Chondrocyte (in vitro differentiated cells): ENCODE measurements around the gene RUNX1. TPM values are rescaled to one million over a fixed set of nuclear protein-coding genes. Genes with fewer than 3 reads are reported as not detected.

ENCODE experiments used
- DNase-seq: peaks from one replicate; pipeline ENCODE4 v3.0.0; 2021; ENCODE audit warnings: mixed read lengths, low spot score
- H3K27ac Mint-ChIP-seq: one replicate; pipeline ENCODE4 v1.8.0; 2021; ENCODE audit warnings: mild to moderate bottlenecking, moderate library complexity, mixed read lengths; ENCODE audit not compliant: unreplicated experiment
- H3K27me3 Mint-ChIP-seq: 2 replicates; pipeline ENCODE4 v1.8.0; 2021; ENCODE audit warnings: low read depth, mixed read lengths
- H3K36me3 Mint-ChIP-seq: 2 replicates; pipeline ENCODE4 v1.8.0; 2021; ENCODE audit warnings: low read depth, mixed read lengths
- H3K4me1 Mint-ChIP-seq: 2 replicates; pipeline ENCODE4 v1.8.0; 2021; ENCODE audit warnings: low read depth, mild to moderate bottlenecking, mixed read lengths
- H3K4me3 Mint-ChIP-seq: one replicate; pipeline ENCODE4 v1.8.0; 2021; ENCODE audit warnings: mild to moderate bottlenecking, moderate library complexity, mixed read lengths; ENCODE audit not compliant: unreplicated experiment
- H3K9me3 Mint-ChIP-seq: 2 replicates; pipeline ENCODE4 v1.8.0; 2021; ENCODE audit warnings: low read depth, mixed read lengths
- total RNA-seq: library from RNA; stranded (reverse); gene quantifications from 3 replicates; pipeline ENCODE4 v1.2.1, GENCODE V29; 2021
- TF ChIP-seq, protein P1 (sequence below): fragments of 200-600 bp; sonication (generic); IDR thresholded peaks from 2 replicates; pipeline ENCODE4 v1.5.0; 2021; ENCODE audit warnings: antibody characterized with exemption, mild to moderate bottlenecking, moderate library complexity

RUNX1 gene
- total RNA-seq, 1 donor from 2014 or later, result 37.9 TPM

- Mint-ChIP-seq H3K4me3 (no peak overlapping the region), H3K27me3 (no peaks in the 10 kb centered on the region), H3K27ac (no peak overlapping the region), H3K9me3 (no peaks in the 10 kb centered on the region), H3K36me3 (peaks cover 30% of the 10 kb centered on the region), H3K4me1 (peaks cover 67% of the 10 kb centered on the region)
- DNase-seq, result no peak
- TF ChIP-seq, protein P1, sequence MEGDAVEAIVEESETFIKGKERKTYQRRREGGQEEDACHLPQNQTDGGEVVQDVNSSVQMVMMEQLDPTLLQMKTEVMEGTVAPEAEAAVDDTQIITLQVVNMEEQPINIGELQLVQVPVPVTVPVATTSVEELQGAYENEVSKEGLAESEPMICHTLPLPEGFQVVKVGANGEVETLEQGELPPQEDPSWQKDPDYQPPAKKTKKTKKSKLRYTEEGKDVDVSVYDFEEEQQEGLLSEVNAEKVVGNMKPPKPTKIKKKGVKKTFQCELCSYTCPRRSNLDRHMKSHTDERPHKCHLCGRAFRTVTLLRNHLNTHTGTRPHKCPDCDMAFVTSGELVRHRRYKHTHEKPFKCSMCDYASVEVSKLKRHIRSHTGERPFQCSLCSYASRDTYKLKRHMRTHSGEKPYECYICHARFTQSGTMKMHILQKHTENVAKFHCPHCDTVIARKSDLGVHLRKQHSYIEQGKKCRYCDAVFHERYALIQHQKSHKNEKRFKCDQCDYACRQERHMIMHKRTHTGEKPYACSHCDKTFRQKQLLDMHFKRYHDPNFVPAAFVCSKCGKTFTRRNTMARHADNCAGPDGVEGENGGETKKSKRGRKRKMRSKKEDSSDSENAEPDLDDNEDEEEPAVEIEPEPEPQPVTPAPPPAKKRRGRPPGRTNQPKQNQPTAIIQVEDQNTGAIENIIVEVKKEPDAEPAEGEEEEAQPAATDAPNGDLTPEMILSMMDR, result no peak
Measured at GRCh38 chr21:34877485-34878128, 171.5 kb downstream of the RUNX1 start.

- H3K27me3 Mint-ChIP-seq, result no peaks in the 10 kb centered on the region
- H3K27ac Mint-ChIP-seq, result peak overlapping the region; percentile 69
- H3K4me1 Mint-ChIP-seq, result peaks cover 54% of the 10 kb centered on the region
- no peaks in the 10 kb centered on the region for H3K9me3 Mint-ChIP-seq
- TF ChIP-seq, protein P1, result no peak
- H3K4me3 Mint-ChIP-seq, result no peak overlapping the region
- no peak for DNase-seq
- H3K36me3 Mint-ChIP-seq, result peaks cover 35% of the 10 kb centered on the region
Measured at GRCh38 chr21:34875830-34876229, 173.3 kb downstream of the RUNX1 start.

- H3K27me3 Mint-ChIP-seq, result no peaks in the 10 kb centered on the region
- H3K4me3 Mint-ChIP-seq, result no peak overlapping the region
- no peak for DNase-seq
- TF ChIP-seq, protein P1, result no peak
- H3K36me3 Mint-ChIP-seq, result peaks cover 31% of the 10 kb centered on the region
- H3K9me3 Mint-ChIP-seq, result no peaks in the 10 kb centered on the region
- peak overlapping the region; percentile 69 for H3K27ac Mint-ChIP-seq
- peaks cover 50% of the 10 kb centered on the region for H3K4me1 Mint-ChIP-seq
Measured at GRCh38 chr21:34874684-34875513, 174.2 kb downstream of the RUNX1 start.

DNA sequence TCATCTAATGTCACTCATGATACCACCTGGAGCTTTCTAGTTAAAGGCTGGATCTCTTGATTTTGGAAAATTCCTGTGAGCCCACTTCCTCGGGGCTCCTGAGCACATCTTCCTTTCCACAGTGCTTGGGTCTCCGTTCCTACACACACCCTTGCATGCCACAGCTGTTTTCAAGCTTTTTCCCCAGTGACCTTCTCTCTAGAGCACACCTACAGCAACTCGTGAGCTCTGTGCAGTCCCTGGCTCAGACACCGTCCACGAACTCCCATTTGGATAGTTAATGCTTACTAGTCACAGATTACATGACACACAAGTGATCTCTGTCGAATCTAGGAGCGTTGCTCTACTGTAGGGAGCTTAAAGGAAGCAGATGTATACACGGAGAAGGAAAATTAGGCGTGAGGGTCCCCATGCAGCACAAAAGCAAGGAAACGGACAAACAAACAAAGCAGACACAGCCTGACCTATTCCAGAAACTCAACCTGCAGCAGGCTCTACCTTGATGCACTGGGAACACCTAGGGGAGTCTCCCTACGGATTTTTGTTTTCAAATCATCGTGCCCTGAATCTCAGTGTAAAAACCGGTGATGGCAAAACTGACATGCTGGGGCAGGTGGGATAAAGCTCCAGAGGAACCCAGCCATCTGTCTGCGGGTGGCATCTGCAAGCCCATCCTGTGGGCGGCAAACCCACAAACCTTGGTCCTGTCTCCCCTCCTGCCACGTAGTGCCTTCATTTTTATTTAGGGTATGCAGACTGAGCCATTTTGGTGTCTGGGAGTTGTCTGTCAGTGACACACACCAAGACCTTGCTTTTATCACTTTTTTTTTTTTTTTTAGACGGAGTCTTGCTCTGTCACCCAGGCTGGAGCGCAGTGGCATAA, 177.8 kb downstream of the RUNX1 start:
- Mint-ChIP-seq H3K4me1 (peaks cover 45% of the 10 kb centered on the region), H3K9me3 (no peaks in the 10 kb centered on the region), H3K36me3 (peaks cover 35% of the 10 kb centered on the region), H3K4me3 (no peak overlapping the region), H3K27me3 (no peaks in the 10 kb centered on the region), H3K27ac (no peak overlapping the region)
- no peak for DNase-seq
- TF ChIP-seq, protein P1, result no peak

GRCh38 chr21:34870246-34870645, 178.9 kb downstream of the RUNX1 start:
- Mint-ChIP-seq H3K27ac (no peak overlapping the region), H3K4me1 (peaks cover 45% of the 10 kb centered on the region), H3K9me3 (no peaks in the 10 kb centered on the region), H3K36me3 (peaks cover 44% of the 10 kb centered on the region), H3K4me3 (no peak overlapping the region), H3K27me3 (no peaks in the 10 kb centered on the region)
- TF ChIP-seq, protein P1, result no peak
- no peak for DNase-seq
